Measurements from ENCODE around the gene TFPI. TPM values are rescaled to one million over a fixed set of nuclear protein-coding genes. Genes with fewer than 3 reads are reported as not detected.

The TFPI gene
- total RNA-seq, 2 donors from 2014 or later = 33.0 to 34.3 TPM

DNA sequence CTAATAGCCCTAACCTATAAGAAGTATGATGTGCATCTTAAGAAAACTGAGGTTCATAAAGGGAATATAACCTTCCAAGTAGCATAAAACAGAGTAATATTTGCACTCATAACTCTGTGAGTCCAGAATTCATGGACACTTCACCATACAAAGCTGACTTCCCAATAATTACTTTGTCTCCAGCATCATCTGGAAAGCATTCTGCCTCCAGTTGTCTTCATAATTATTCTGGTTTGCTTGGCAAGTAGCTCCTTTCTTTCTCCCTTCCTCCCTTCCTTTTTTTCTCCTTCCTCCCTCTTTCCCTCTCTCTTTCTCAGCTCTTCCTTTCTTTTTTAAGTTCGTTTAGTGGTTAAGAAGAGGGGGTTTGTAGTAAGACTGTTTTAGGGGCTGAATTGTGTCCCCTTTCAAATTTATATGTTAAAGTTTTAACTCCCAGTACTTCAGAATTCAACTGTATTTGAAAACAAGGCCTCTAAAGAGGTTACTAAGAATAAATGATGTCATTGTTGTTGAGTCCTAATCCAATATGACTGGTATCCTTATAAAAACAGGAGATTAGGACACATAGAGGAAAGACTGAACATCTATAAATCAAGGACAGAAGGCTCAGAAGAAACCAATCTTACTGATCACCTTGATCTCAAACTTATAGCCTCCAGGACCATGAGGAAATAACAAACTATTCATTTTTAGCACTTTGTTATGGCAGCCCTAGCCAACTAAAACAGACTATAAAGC is 28.9 kb downstream of the TFPI start:
- no peak overlapping the region for H3K4me3 Mint-ChIP-seq
- no peaks in the 10 kb centered on the region for H3K27me3 Mint-ChIP-seq (ENCODE audit: insufficient read depth)
- no CpG with 5 or more reads among the region's 1 CpG for WGBS, 2 experiments (ENCODE audit: insufficient coverage in 1 of 2, insufficient read length in 1 of 2)
- Histone ChIP-seq H3K9ac (ENCODE audit: extremely low read depth, low read length, poor library complexity, severe bottlenecking) (no peak overlapping the region), H3K36me3 (ENCODE audit: control insufficient read depth, insufficient read depth, low read length) (no peaks in the 10 kb centered on the region), H3K4me1 (ENCODE audit: control insufficient read depth, insufficient read depth, low read length) (peaks cover 3% of the 10 kb centered on the region), H3K27me3 (ENCODE audit: control insufficient read depth, insufficient read depth, low read length, poor library complexity, severe bottlenecking) (no peaks in the 10 kb centered on the region), H3K27ac (ENCODE audit: low read depth, low read length) (no peak overlapping the region), H3K9me3 (ENCODE audit: control insufficient read depth, low read length) (no peaks in the 10 kb centered on the region), H3K4me3 (ENCODE audit: low read length) (no peak overlapping the region)
- peak overlapping the region; percentile 72 for H3K27ac Mint-ChIP-seq
- H3K4me1 Mint-ChIP-seq = peaks cover 39% of the 10 kb centered on the region
- peaks cover 7% of the 10 kb centered on the region for H3K9me3 Mint-ChIP-seq
- TF ChIP-seq, protein P1, sequence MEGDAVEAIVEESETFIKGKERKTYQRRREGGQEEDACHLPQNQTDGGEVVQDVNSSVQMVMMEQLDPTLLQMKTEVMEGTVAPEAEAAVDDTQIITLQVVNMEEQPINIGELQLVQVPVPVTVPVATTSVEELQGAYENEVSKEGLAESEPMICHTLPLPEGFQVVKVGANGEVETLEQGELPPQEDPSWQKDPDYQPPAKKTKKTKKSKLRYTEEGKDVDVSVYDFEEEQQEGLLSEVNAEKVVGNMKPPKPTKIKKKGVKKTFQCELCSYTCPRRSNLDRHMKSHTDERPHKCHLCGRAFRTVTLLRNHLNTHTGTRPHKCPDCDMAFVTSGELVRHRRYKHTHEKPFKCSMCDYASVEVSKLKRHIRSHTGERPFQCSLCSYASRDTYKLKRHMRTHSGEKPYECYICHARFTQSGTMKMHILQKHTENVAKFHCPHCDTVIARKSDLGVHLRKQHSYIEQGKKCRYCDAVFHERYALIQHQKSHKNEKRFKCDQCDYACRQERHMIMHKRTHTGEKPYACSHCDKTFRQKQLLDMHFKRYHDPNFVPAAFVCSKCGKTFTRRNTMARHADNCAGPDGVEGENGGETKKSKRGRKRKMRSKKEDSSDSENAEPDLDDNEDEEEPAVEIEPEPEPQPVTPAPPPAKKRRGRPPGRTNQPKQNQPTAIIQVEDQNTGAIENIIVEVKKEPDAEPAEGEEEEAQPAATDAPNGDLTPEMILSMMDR (conservative IDR thresholded peaks at IDR 0.05) = no peak
- peaks cover 9% of the 10 kb centered on the region for H3K36me3 Mint-ChIP-seq (ENCODE audit: low read depth)
- no peak for DNase-seq

DNA sequence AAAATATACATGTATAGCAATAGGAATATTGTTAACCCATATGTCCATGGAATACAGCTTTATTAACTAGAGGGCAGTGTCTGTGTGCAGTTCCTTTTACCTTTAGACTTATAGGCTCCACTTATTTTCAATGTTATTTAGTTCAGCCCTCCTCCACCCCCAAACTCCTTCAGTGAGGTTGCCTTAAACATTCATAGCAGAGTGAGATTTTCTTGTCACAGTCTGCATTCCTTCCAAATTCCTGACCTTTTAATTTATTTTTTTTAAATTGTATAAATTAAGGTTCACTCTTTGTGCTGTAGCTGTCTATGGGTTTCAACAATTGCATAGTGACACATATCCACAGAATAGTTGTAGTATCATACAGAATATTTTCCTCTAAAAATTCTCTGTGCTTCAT is 30.9 kb downstream of the TFPI start:
- TF ChIP-seq, protein P1 (conservative IDR thresholded peaks at IDR 0.05) = no peak
- Histone ChIP-seq H3K27ac (ENCODE audit: low read depth, low read length) (no peak overlapping the region), H3K4me1 (ENCODE audit: control insufficient read depth, insufficient read depth, low read length) (peaks cover 7% of the 10 kb centered on the region)

DNA sequence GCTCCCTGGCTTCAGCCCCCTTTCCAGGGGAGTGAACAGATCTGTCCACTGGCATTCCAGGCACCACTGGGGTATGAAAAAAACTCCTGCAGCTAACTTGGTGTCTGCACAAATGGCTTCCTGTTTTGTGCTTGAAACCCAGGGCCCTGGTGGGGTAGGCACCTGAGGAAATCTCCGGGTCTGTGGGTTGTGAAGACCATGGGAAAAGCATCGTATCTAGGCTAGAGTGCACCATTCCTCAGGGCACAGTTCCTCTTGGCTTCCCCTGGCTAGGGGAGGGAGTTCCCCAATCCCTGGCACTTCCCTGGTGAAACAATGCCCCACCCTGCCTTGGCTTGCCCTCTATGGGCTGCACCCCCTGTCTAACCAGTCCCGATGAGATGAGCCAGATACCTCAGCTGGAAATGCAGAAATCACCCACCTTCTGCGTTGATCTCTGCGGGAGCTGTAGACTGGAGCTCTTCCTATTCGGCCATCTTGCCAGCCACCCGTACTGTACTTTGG is 34.1 kb downstream of the TFPI start:
- peaks cover 47% of the 10 kb centered on the region for H3K9me3 Mint-ChIP-seq
- H3K36me3 ChIP-seq (ENCODE audit: control insufficient read depth, insufficient read depth, low read length) = no peaks in the 10 kb centered on the region
- TF ChIP-seq, protein P1 (conservative IDR thresholded peaks at IDR 0.05) = no peak
- H3K9me3 ChIP-seq (ENCODE audit: control insufficient read depth, low read length) = peaks cover 24% of the 10 kb centered on the region
- H3K27ac ChIP-seq (ENCODE audit: low read depth, low read length) = no peak overlapping the region
- peak overlapping the region; percentile 88 for H3K27ac Mint-ChIP-seq
- no peak overlapping the region for H3K4me3 Mint-ChIP-seq
- 93 to 94% methylated on average over 7 of the region's 7 CpGs for WGBS, 2 experiments (ENCODE audit: insufficient coverage in 1 of 2, insufficient read length in 1 of 2)
- H3K36me3 Mint-ChIP-seq (ENCODE audit: low read depth) = peaks cover 46% of the 10 kb centered on the region
- no peak for DNase-seq
- peaks cover 12% of the 10 kb centered on the region for H3K4me1 Mint-ChIP-seq
- no peaks in the 10 kb centered on the region for H3K27me3 Mint-ChIP-seq (ENCODE audit: insufficient read depth)
- no peak overlapping the region for H3K9ac ChIP-seq (ENCODE audit: extremely low read depth, low read length, poor library complexity, severe bottlenecking)
- H3K4me1 ChIP-seq (ENCODE audit: control insufficient read depth, insufficient read depth, low read length) = peaks cover 5% of the 10 kb centered on the region
- peak overlapping the region; percentile 49 for H3K4me3 ChIP-seq (ENCODE audit: low read length)
- H3K27me3 ChIP-seq (ENCODE audit: control insufficient read depth, insufficient read depth, low read length, poor library complexity, severe bottlenecking) = no peaks in the 10 kb centered on the region

More for the DNA sequence above, 30.9 kb downstream of the TFPI start:
- H3K4me3 ChIP-seq (ENCODE audit: low read length) = no peak overlapping the region
- Mint-ChIP-seq H3K27ac (no peak overlapping the region), H3K4me3 (no peak overlapping the region), H3K27me3 (ENCODE audit: insufficient read depth) (no peaks in the 10 kb centered on the region), H3K36me3 (ENCODE audit: low read depth) (peaks cover 23% of the 10 kb centered on the region), H3K9me3 (peaks cover 26% of the 10 kb centered on the region), H3K4me1 (peaks cover 35% of the 10 kb centered on the region)
- DNase-seq = no peak
- H3K36me3 ChIP-seq (ENCODE audit: control insufficient read depth, insufficient read depth, low read length) = no peaks in the 10 kb centered on the region
- no peak overlapping the region for H3K9ac ChIP-seq (ENCODE audit: extremely low read depth, low read length, poor library complexity, severe bottlenecking)
- H3K27me3 ChIP-seq (ENCODE audit: control insufficient read depth, insufficient read depth, low read length, poor library complexity, severe bottlenecking) = no peaks in the 10 kb centered on the region
- peaks cover 6% of the 10 kb centered on the region for H3K9me3 ChIP-seq (ENCODE audit: control insufficient read depth, low read length)
